ENCODE data around the gene SRRM2. TPM values are rescaled to one million over a fixed set of nuclear protein-coding genes. Genes with fewer than 3 reads are reported as not detected.
"Not testable (repeated sequence)": the region's sequence is repeated elsewhere in the genome, so short reads cannot be mapped to it uniquely, and the experiment has no call there.

SRRM2 gene
- total RNA-seq, 1 donor from 2014 or later, result 699 TPM

DNA sequence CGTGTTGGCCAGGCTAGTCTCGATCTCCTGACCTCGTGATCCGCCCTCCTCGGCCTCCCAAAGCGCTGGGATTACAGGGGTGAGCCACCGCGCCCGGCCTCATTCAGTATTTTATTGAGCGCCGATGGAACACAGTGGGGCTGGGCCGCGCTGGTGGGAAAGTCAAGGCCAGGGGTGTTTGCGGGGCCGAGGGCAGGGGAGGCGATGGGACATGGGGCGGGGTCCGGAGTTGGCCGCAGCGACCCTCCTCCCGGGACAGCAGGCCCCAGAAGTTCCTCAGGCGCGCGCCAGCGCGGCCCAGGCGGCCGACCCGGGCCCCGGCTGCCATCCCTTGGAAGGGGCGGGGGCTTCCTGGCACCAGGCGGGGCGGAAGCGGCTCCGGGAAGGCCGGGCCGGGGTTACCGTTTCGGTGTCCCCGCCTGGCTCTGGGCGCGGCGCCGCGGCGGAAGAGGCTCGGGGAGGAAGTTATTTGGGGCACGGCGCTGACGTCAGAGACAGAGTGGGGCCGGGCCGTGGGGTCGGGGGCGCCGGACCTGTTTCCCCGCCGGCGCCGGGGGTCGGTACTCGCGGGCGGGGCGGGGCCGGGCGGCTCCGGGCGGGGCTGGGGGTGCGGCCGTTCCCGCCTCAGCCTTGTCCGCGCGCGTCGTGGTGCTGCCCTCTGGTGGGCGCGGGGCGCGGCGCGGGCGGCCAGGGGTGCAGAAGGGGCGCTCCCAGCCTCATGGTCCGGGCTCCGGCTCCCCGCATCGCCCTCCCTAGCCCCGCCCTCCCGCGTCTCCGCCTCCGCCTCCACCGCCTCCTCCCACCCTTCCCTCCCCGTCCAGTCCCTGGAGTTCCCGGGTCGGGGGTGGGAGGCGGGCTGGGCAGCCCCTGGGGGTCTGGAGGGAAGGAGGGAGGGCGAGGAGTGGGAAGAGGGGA lies 31.5 kb upstream of the SRRM2 start:
- Mint-ChIP-seq H3K27me3 (ENCODE audit: unreplicated experiment) (peaks cover 3% of the 10 kb centered on the region), H3K9me3 (ENCODE audit: unreplicated experiment) (peaks cover 5% of the 10 kb centered on the region), H3K4me3 (ENCODE audit: unreplicated experiment) (peak overlapping the region; percentile 81), H3K4me1 (ENCODE audit: low read depth, unreplicated experiment) (peaks cover 5% of the 10 kb centered on the region), H3K27ac (ENCODE audit: unreplicated experiment) (peak overlapping the region; percentile 82), H3K36me3 (ENCODE audit: unreplicated experiment) (no peaks in the 10 kb centered on the region)
- DNase-seq, result peak; percentile 93
- TF ChIP-seq, protein P1, sequence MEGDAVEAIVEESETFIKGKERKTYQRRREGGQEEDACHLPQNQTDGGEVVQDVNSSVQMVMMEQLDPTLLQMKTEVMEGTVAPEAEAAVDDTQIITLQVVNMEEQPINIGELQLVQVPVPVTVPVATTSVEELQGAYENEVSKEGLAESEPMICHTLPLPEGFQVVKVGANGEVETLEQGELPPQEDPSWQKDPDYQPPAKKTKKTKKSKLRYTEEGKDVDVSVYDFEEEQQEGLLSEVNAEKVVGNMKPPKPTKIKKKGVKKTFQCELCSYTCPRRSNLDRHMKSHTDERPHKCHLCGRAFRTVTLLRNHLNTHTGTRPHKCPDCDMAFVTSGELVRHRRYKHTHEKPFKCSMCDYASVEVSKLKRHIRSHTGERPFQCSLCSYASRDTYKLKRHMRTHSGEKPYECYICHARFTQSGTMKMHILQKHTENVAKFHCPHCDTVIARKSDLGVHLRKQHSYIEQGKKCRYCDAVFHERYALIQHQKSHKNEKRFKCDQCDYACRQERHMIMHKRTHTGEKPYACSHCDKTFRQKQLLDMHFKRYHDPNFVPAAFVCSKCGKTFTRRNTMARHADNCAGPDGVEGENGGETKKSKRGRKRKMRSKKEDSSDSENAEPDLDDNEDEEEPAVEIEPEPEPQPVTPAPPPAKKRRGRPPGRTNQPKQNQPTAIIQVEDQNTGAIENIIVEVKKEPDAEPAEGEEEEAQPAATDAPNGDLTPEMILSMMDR (IDR thresholded peaks at IDR 0.05; ENCODE audit: partially characterized antibody, unreplicated experiment), result peak; percentile 74

DNA sequence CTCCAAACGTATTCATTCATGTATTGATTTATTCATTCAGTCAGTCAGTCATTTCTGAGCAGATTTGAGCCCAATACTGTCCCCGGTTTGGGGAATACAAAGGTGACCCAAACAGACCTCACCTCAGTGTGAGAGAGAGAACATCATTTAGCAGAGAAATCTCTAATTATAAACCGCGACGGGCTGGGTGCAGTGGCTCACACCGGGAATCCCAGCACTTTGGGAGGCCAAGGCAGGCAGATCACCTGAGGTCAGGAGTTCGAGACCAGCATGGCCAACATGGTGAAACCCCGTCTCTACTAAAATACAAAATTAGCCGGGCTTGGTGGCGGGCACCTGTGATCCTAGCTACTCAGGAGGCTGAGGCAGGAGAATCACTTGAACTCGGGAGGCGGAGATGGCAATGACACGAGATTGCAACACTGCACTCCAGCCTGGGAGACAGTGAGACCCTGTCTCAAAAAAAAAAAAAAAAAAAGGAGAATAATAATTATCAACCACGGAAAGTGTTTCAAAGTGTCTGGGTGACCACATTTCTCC lies 30.7 kb upstream of the SRRM2 start:
- Mint-ChIP-seq H3K27ac (ENCODE audit: unreplicated experiment) (peak overlapping the region; percentile 78), H3K4me3 (ENCODE audit: unreplicated experiment) (peak overlapping the region; percentile 67)
- DNase-seq; H3K9me3 Mint-ChIP-seq (ENCODE audit: unreplicated experiment); H3K27me3 Mint-ChIP-seq (ENCODE audit: unreplicated experiment); H3K4me1 Mint-ChIP-seq (ENCODE audit: low read depth, unreplicated experiment); H3K36me3 Mint-ChIP-seq (ENCODE audit: unreplicated experiment): not testable (repeated sequence)

DNA sequence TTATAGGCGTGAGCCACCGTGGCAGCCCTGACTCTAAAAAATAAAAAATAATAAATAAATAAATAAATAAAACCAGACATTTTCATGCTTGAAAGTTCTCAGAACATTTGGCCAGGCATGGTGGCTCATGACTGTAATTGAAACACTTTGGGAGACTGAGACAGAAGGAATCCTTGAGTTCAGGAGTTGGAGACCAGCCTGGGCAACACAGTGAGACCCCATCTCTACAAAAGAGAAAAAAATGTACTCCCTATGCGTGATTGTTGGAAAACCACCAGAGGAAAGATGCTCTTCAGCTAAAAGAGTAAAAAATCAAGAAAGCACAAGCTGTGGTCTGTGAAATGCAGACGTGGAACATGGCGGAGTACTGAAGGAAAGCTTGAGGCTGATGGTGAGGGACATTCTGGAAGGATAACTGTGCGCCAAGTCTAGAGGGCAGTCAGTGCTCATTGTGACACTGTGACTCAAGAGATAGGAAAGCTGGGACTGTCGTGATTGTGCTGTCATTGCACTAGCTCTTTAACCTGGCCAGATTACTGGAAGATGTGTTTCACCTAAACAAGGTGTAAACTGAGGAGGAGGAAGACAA lies 28.3 kb upstream of the SRRM2 start:
- TF ChIP-seq, protein P1 (IDR thresholded peaks at IDR 0.05; ENCODE audit: partially characterized antibody, unreplicated experiment), result no peak
- DNase-seq, result no peak
- Mint-ChIP-seq H3K4me3 (ENCODE audit: unreplicated experiment) (peak overlapping the region; percentile 0), H3K9me3 (ENCODE audit: unreplicated experiment) (peaks cover 4% of the 10 kb centered on the region), H3K4me1 (ENCODE audit: low read depth, unreplicated experiment) (peaks cover 5% of the 10 kb centered on the region), H3K27me3 (ENCODE audit: unreplicated experiment) (no peaks in the 10 kb centered on the region), H3K27ac (ENCODE audit: unreplicated experiment) (peak overlapping the region; percentile 50), H3K36me3 (ENCODE audit: unreplicated experiment) (no peaks in the 10 kb centered on the region)

GRCh38 chr16:2724816-2725348 lies 27.6 kb upstream of the SRRM2 start:
- Mint-ChIP-seq H3K27me3 (ENCODE audit: unreplicated experiment) (peaks cover 2% of the 10 kb centered on the region), H3K27ac (ENCODE audit: unreplicated experiment) (no peak overlapping the region), H3K4me3 (ENCODE audit: unreplicated experiment) (no peak overlapping the region), H3K36me3 (ENCODE audit: unreplicated experiment) (no peaks in the 10 kb centered on the region), H3K4me1 (ENCODE audit: low read depth, unreplicated experiment) (peaks cover 5% of the 10 kb centered on the region), H3K9me3 (ENCODE audit: unreplicated experiment) (peaks cover 5% of the 10 kb centered on the region)
- no peak for DNase-seq
- TF ChIP-seq, protein P1 (IDR thresholded peaks at IDR 0.05; ENCODE audit: partially characterized antibody, unreplicated experiment), result no peak

- TF ChIP-seq, protein P1 (IDR thresholded peaks at IDR 0.05; ENCODE audit: partially characterized antibody, unreplicated experiment), result no peak
- H3K36me3 Mint-ChIP-seq (ENCODE audit: unreplicated experiment), result no peaks in the 10 kb centered on the region
- DNase-seq, result no peak
- no peak overlapping the region for H3K4me3 Mint-ChIP-seq (ENCODE audit: unreplicated experiment)
- peaks cover 5% of the 10 kb centered on the region for H3K4me1 Mint-ChIP-seq (ENCODE audit: low read depth, unreplicated experiment)
- peaks cover 4% of the 10 kb centered on the region for H3K27me3 Mint-ChIP-seq (ENCODE audit: unreplicated experiment)
- no peak overlapping the region for H3K27ac Mint-ChIP-seq (ENCODE audit: unreplicated experiment)
- H3K9me3 Mint-ChIP-seq (ENCODE audit: unreplicated experiment), result peaks cover 5% of the 10 kb centered on the region
Observed at GRCh38 chr16:2726923-2727322, 25.5 kb upstream of the SRRM2 start.

Data from glutamatergic neuron (in vitro differentiated cells).